NOMO-1 treated with DMSO at 0.1 percent for 48 hours (cell line): Measurements from ENCODE around the gene TSPAN10.

ENCODE experiments used
- DNase-seq: peaks from one replicate; lab custom pipeline; 2025; ENCODE audit not compliant: unreplicated experiment; lab: John Stamatoyannopoulos, UW

The TSPAN10 gene

DNA sequence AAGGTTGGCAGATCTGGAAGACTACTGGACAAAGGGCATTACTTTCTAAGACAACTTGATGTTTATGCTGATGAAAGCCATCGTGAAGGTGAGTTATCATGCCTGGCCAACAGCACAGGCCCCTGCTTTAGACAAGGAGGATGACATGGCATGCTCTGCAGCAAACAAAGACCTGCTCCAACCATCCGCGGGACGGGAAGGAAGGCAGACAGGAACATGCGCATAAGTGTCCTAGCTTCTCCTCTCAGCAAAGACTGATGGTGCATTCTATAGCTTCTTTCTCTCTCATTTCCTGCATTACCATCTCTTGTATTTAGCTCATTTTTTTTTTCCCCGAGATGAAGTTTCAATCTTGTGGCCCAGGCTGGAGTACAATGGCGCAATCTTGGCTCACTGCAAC is 5.5 kb upstream of the TSPAN10 start:
- DNase-seq = no peak

DNA sequence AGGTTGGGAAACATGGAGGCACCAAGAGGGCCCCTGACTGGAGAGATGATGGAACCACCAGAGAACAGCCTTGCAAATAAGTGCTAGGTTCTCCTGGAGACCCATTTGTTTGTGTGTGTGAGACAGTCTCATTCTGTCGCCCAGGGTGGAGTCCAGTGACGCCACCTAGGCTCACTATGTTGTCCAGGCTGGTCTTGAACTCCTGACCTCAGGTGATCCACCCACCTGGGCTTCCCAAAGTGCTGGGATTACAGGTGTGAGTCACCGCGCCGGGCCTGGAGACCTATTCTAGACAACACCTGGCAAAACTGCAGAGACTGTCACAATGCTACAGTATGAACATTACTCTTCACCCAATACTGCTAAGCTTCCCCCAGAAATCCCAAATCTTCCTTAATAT is 1.6 kb upstream of the TSPAN10 start:
- no peak for DNase-seq

DNA sequence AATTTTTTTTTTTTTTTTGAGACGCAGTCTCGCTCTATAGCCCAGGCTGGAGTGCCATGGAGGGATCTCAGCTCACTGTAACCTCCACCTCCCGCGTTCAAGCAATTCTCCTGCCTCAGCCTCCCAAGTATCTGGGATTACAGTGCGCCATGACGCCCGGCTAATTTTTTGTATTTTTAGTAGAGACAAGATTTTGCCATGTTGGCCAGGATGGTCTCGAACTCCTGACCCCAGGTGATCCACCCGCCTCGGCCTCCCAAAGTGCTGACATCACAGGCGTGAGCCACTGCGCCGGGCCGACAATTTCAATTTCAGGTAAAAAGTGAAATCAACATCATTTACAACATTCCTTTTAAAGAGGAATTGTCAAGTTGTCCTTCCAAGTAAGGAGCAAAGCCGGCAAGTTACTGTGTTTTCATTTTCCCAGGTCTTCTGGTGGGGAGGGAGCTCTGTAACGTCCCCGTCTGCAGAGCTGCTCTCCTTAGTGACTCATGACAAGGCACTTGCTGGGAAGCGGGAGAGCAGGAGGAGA is 957 bp upstream of the TSPAN10 start:
- DNase-seq = no peak

DNA sequence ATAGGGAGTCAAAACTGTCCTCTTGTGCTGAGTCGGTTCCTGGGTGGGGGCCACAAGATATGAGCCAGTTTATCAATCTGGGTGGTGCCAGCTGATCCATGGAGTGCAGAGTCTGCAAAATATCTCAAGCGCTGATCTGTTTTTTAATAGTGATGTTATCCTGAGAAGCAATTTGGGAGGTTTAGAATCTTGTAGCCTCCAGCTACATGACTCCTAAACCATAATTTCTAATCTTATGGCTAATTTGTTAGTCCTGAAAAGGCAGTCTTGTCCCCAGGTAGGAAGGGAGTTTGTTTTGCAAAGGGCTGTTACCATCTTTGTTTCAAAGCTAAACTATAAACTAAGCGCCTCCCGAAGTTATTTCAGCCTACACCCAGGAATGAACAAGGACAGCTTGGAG is 1.7 kb downstream of the TSPAN10 start:
- no peak for DNase-seq

DNA sequence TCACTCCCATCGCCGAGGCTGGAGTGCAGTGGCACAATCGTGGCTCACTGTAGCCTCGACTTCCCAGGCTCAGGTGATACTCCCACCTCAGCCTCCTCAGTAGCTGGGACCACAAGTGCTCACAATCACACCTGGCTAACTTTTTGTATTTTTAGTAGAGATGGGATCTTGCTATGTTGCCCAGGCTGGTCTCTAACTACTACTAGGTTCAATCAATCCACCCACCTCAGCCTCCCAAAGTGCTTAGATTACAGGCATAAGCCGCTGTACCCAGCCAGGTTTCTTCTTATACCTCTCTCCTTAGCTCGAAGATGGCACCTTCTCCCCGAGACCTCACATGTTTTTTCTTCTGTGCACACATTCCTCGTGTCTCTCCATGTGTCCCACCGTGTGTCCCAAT is 3.0 kb downstream of the TSPAN10 start:
- DNase-seq = no peak

DNA sequence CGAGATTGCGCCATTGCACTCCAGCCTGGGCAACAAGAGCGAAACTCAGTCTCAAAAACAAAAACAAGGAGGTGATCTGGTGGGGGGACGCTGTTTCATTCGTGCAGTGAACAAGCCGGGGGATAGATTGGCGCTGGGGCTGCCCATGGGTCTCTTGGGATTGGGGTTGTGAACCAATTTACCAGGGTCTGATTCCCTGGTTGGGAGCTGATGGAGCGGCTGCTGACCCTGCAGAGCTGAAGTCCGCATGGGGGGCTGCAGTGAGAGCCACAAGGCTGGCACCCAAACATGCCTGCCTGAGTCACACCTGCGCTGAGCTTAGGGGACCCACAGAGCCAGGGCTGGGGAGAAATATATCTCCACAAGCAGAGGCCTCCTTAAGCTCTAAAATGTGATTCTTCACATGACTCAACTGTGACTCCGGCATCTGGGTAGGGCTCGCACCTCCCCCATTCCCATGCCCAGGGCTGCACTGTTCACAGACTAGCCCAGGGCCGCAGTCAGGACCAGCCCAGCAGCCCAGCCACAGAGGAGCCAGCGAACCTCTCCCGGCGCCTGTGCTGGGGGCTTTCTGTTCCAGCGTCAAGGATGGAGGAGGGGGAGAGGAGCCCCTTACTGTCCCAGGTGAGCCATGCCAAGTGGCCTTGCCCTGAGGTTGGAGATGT is 5.0 kb downstream of the TSPAN10 start:
- DNase-seq = no peak

DNA sequence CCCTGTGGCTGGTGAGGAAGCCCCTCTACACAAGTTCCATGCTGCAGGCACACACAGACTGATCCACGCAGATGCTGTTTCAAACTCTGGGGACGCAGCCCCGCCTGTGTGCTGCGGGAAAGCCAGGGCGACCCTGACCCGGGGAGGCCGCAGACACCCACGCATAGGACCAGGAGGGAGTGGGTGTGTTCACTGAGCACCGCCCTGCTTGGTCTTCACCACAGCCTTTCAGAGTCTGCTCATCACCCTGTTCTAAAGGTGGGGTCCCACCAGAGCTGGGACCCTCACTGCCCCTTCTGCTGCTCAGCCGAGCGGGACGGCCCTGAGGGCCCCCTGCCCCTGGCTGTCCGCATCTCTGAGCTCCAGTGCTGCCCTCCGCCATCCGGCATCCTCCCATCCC is 7.5 kb downstream of the TSPAN10 start:
- DNase-seq = no peak

DNA sequence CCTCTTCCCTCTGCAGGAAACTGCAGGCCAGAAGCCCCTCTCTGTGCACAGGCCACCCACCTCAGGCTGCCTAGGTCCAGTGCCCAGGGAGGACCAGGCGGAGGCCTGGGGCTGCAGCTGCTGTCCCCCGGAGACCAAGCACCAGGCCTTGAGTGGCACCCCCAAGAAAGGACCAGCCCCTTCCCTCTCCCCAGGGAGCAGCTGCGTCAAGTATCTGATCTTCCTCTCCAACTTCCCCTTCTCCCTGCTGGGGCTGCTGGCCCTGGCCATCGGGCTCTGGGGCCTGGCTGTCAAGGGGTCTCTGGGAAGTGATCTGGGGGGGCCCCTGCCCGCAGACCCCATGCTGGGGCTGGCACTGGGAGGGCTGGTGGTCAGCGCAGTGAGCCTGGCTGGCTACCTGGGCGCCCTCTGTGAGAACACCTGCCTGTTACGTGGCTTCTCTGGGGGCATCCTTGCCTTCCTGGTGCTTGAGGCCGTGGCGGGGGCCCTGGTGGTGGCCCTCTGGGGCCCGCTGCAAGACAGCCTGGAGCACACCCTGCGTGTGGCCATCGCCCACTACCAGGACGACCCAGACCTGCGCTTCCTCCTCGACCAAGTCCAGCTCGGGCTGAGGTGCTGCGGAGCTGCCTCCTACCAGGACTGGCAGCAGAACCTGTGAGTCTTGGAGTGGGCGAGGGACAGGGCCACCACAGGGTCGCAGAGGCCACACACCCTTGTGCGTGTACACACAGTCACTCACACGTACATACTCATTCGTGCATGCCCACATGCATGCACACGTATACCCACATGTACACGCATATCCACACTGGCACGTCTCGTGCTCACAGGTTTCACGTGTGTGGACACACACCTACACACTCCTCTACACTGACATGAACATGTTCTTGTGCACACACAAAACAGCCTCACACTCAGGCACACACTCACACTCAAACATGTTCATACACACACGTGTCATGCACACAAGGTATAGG is 8.3 kb downstream of the TSPAN10 start:
- DNase-seq = no peak

DNA sequence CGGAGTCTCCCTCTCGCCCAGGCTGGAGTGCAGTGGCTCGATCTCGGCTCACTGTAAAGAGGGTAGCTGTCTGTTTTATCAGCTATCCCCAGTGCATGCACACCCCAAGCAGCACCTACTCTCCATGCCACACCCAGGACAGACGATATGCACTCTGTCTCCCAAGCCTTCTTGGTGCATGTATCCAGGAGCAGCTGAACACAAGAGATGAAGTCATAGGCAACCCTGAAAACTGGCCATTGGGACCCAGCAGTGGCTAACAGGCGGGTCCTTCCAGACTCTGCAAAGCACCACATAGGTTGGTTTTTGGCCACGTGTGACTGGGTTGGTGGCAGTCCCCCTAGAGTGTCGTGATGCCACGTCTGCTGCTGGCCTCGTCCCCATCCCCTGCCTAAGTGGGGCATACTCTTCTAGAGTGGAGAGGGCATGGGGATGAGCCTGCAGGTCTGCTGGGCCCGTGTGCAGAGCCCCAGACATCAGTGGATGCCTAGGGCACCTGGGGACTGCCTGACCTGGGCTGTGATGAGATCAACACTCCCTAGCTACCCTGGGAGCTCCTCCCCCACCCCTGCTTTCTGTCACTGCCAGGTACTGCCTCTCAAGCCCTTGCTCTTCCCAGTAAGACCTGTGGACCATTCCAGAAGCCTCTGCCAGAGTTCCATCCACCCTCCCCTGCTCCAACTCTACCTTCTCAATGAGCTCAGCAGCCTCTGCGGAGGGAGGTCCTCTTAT is 10.0 kb downstream of the TSPAN10 start:
- no peak for DNase-seq

DNA sequence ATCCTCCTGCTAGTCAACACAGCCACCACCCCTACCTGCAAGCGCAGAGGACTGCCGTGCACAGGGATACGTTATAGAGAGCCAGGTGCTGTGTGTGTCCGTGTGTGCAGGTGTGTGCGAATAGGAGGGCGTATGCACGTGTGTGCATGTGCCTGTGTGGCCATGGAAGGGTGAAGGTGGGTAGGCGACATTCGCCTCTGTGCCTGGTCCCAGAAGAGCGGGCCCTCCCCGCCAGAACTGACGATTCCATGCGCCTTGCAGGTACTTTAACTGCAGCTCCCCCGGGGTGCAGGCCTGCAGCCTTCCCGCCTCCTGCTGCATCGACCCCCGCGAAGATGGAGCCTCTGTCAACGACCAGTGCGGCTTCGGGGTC is 10.6 kb downstream of the TSPAN10 start:
- DNase-seq = no peak

DNA sequence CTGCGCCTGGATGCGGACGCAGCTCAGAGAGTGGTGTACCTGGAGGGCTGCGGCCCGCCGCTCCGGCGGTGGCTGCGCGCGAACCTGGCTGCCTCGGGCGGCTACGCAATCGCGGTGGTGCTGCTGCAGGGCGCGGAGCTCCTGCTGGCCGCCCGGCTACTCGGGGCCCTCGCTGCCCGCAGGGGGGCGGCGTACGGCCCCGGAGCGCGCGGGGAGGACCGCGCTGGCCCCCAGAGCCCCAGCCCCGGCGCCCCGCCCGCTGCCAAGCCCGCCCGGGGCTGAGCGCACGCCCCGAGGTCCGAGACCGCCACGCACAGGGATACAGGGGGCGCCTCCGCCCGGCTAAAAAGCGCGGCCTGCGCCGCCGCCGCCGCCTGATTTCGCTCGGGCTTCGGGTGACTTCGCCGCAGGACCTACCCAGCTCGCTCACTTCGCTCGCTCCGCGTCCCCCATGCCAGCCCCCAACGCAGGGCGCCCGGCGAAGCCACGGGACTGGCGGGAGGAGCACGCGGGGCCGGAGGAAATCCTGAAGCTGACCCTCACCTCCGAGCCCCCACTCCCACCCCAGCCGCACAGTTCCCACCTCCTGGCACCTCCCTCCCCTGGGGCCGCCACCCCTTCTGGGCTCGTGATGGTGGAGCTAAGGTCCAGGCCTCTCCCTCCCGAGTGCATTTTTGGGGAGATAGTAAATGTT is 11.2 kb downstream of the TSPAN10 start:
- DNase-seq = no peak

DNA sequence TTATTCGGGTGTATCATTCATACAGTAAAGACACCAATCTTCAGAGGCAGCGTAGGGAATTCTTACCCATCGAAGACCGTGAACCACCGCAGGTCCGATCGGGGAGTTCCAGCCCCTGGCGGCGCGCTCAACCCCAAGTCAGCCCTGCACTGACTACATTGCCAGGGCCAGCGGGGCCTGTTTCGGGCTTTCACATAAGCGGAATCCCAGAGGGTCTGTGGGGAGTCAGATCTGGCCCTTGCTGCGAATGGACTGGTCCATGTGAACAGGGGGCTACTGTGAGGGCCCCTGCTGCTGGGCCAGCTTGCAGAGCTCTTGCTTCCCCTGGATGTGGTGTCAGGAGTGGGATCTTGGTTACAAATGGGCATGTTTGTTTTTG is 11.7 kb downstream of the TSPAN10 start:
- DNase-seq = no peak

DNA sequence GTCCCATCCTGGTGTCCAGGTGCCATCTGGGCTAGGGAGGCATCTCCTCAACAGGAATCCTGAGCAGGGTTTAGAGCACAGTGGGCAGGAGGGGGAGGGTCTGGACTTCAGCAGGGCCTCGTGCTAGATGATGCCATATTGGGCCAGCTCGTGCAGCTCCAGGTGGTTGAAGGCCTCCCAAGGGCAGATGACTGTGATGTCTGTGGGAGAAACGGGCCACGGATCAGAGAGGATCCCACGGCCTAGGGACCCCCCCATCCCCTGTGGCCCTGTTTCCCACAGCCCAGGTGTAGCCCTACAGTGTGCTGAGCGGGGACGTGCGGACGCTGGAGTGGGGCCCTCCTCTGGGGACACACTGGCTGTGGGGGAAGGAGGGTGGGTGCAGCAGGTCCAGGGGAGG is 14.0 kb downstream of the TSPAN10 start:
- no peak for DNase-seq

DNA sequence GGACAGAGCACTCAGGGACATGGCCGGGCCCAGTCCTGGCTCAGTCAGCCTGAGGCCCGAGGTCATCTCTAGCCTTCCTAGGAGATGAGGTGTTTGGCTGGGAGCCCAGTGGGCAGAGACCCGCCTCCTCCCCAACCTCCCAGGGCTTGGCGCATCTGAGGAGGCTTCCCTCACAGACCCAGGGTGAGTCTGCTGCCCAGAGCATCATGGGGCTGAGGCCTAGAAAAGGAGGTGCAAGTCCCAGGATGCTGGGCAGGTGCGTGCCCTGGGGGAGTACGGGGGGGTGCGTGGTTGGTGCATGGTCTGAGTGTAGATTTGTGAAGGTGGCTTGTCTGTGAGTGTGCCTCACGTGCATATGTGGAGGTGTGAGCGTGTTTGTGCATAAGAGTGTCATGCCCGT is 14.7 kb downstream of the TSPAN10 start:
- no peak for DNase-seq

DNA sequence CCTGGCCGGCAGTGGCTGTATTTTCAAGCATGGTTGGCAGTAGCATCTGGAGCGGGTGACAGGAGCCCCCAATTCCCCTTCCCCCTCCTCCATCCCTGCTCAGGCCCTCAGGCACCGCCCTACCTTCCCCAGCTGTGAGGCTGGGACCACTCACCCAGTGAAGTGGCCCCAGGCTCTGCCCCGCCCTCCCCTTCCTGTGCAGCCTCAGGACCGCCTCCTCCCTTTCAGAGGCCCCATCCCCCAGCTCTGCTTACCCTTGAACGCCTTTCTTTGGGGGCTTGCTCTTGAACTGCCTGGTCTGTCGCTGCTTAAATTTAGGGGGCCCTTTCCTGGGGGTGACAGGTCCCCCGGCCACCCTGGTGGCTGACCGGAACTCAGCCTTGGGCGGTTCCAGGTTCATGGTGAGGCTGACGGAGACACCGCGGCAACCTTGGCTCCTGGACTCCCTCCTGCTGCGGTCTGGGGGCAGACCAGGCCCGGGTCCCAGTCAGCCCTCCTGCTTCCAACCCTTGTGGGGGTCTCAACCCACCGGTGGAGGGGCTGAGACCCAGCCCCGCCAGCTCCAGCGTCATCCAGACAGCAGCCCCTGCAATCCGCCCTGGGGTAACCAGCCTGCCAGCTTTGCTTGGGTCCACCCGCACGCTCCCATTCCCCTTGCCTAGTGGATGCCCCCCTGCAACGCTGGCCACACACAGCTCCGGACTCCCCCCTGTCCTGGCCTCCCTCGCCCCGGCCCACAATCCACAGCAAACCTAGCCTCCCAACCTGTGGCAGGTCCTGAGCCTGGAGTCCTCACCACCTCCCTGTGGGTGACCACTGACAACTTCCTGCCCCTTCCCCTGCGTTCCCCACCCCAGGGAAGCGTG is 16.1 kb downstream of the TSPAN10 start:
- no peak for DNase-seq

DNA sequence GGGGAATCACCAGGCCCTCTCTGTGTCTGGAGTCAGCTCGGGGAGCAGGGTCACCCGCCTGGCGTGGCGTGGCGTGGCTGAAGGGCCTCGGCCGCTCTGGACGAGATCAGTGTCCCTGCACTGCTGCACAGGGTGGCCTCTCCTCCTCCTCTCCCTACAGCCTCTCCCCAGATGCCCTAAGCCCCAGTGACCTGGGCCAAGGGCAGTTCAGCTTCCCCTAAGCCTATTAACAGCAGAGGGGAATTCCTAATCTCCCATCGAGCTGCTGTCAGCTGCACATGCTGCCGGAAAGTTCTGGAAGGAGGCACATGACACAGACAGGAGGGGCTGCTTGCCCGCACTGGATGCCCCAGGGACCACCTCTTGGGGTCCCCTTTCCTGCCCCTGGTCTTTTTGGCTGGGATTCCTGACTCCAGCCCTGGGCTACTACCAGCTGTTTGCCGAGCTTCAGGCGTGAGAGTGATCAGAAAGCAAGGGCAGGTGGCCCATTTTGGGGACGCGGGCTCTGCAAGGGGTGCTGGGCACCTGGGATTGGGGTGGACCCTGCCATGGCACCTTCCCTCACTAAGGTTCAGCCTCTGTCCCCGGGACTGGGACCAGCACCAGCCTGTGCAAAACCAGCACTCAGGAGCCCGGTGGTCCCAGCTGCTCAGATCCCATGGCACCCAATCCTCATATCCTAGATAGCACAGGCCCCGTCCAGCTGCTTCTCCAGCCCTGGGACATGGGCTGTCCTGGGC is 18.6 kb downstream of the TSPAN10 start:
- no peak for DNase-seq

DNA sequence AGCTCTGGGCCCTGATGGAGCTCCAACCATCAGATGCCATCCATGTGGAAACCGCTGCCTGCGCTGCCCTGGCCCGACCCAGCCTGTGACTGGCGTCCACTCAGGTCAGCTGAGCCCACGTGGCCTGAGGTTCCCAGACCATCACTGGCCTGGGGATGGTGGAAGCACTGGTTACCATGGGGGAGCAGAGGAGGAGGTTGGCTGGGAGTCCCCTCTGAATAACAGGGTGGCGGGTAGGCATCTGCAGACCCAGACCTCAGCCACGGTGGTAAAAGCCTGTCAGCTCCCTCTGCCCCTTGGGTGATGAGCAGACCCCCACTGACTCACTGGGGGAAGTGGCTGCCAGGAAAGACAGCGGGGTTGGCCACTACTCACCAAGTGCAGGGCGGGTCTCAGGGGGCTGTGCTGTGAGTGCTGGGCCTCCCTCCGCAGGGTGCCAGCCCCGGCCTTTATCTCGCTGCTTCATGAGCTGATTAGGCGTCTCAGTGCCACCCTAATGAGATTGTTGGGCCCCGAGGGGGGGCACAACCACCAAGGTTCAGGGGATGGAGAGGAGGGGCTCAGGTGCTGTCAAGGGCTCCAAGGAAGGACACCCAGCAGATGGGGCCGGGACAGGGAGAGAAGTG is 19.2 kb downstream of the TSPAN10 start, which contains the start of gene PDE6G:
TSS of gene PDE6G (minus strand) at position 425 of the 626 bp plus-strand sequence. CDS start 3,237 bp downstream, outside the sequence.
- DNase-seq = no peak

DNA sequence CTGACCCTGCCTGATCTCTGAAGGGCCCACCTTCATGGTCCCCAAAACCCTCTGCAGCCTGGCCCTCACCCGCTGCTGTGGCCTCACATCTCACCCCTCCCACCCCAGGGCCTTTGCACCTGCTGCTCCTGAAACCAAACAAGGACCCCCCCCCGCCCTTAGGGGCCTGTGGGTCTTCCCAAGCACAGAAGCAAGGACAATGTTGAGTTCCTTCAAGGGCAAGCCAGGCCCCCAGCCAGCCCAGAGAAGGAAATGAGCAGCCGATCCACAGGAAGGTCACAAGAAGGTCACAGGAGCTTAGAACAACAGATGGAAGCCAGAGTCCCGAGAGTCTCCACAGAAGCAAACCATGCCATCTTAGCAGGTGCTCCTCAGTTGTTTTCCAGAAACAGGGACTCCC is 19.8 kb downstream of the TSPAN10 start:
- no peak for DNase-seq

DNA sequence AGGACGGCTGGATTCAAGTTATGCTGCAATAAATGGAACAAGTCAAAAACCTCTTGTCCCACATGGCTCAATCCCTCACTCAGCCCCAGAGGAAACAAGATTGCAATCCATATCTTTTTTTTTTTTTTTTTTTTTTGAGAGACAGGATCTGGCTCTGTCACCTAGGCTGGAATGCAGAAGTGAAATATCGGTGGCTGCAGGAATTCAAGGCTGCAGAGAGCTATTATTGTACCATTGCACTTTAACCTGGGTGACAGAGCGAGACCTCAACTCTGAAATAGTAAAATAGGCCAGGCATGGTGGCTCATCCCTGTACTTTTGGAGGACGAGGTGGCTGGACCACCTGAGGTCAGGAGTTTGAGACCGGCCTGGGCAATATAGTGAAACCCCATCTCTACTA is 22.0 kb downstream of the TSPAN10 start:
- DNase-seq = no peak
